Loucy (cell line): ENCODE data around the gene PKN1.

Source experiments
- H2AFZ ChIP-seq: fragments of 200-600 bp; sonication (generic); 2 replicates; pipeline ENCODE4 v1.6.0; 2016; ENCODE audit warnings: antibody characterized with exemption, mild to moderate bottlenecking, low read length, moderate library complexity
- H3F3A ChIP-seq: fragments of 200-600 bp; 2 replicates; pipeline ENCODE4 v1.6.0; 2016; ENCODE audit warnings: antibody characterized with exemption, low read depth, mild to moderate bottlenecking
- H3K27me3 ChIP-seq: fragments of 200-600 bp; sonication (generic); 2 replicates; pipeline ENCODE4 v1.6.1; 2014; ENCODE audit warnings: low read length, mild to moderate bottlenecking; ENCODE audit not compliant: insufficient read depth, poor library complexity, severe bottlenecking
- H3K36me3 ChIP-seq: fragments of 200-600 bp; sonication (generic); 2 replicates; pipeline ENCODE4 v1.6.1; 2016; ENCODE audit warnings: low read length; ENCODE audit not compliant: insufficient read depth
- H3K4me1 ChIP-seq: fragments of 200-600 bp; sonication (generic); 2 replicates; pipeline ENCODE4 v1.5.1; 2014; ENCODE audit warnings: low read length, mild to moderate bottlenecking; ENCODE audit not compliant: insufficient read depth, poor library complexity, severe bottlenecking
- H3K4me2 ChIP-seq: fragments of 200-600 bp; sonication (generic); 2 replicates; pipeline ENCODE4 v1.6.0; 2014; ENCODE audit warnings: antibody characterized with exemption, low read length, low read depth, mild to moderate bottlenecking; ENCODE audit not compliant: poor library complexity, severe bottlenecking
- H3K4me3 ChIP-seq: fragments of 200-600 bp; sonication (generic); 2 replicates; pipeline ENCODE4 v1.5.1; 2014; ENCODE audit warnings: low read length, mild to moderate bottlenecking, mixed read lengths; ENCODE audit not compliant: poor library complexity, severe bottlenecking
- H3K79me2 ChIP-seq: fragments of 200-600 bp; sonication (generic); 2 replicates; pipeline ENCODE4 v1.6.1; 2014; ENCODE audit warnings: low read length; ENCODE audit not compliant: insufficient read depth
- H3K9ac ChIP-seq: fragments of 200-600 bp; sonication (generic); 2 replicates; pipeline ENCODE4 v1.6.0; 2014; ENCODE audit warnings: mild to moderate bottlenecking, low read depth, low read length, moderate library complexity; ENCODE audit not compliant: poor library complexity, severe bottlenecking
- H3K9me2 ChIP-seq: fragments of 200-600 bp; sonication (generic); replicated peaks from 2 replicates; pipeline ENCODE4 v1.6.1; 2016; ENCODE audit warnings: low read depth, low read length, mixed read lengths
- H3K9me3 ChIP-seq: fragments of 200-600 bp; sonication (generic); 2 replicates; pipeline ENCODE4 v1.6.1; 2014; ENCODE audit warnings: mild to moderate bottlenecking, antibody characterized with exemption, low read length, low read depth; ENCODE audit not compliant: insufficient read depth
- H4K20me1 ChIP-seq: fragments of 200-600 bp; sonication (generic); 2 replicates; pipeline ENCODE4 v1.6.0; 2014; ENCODE audit warnings: antibody characterized with exemption, low read length, mild to moderate bottlenecking; ENCODE audit not compliant: insufficient read depth, poor library complexity, severe bottlenecking
- CTCF ChIP-seq: fragments of 200-600 bp; sonication (generic); conservative IDR thresholded peaks from 2 replicates; pipeline ENCODE4 v1.5.1; 2014; ENCODE audit warnings: mild to moderate bottlenecking, antibody characterized with exemption, low read length
- EZH2phosphoT487 ChIP-seq: fragments of 200-600 bp; IDR thresholded peaks from 2 replicates; pipeline ENCODE4 v1.6.1; 2018; ENCODE audit warnings: antibody characterized with exemption, mild to moderate bottlenecking, moderate library complexity, borderline replicate concordance

Gene PKN1

GRCh38 chr19:14418856-14419105, 14.3 kb upstream of the PKN1 start:
- H3K27me3 ChIP-seq: peaks cover 6% of the 10 kb centered on the region
- peaks cover 61% of the 10 kb centered on the region for H3K79me2 ChIP-seq
- TF ChIP-seq EZH2phosphoT487: no peak
- no peak for TF ChIP-seq CTCF
- H3K4me3 ChIP-seq: peak overlapping the region; percentile 95
- H3F3A ChIP-seq: no peaks in the 10 kb centered on the region
- H3K36me3 ChIP-seq: peaks cover 14% of the 10 kb centered on the region; the same call in 1 of the 2 replicates
- H3K9ac ChIP-seq: peak overlapping the region; percentile 98
- no peak overlapping the region for H2AFZ ChIP-seq
- no peaks in the 10 kb centered on the region for H3K9me3 ChIP-seq
- peak overlapping the region; percentile 94 for H3K4me2 ChIP-seq
- H4K20me1 ChIP-seq: peaks cover 48% of the 10 kb centered on the region
- H3K9me2 ChIP-seq: no peaks in the 10 kb centered on the region
- H3K4me1 ChIP-seq: peaks cover 33% of the 10 kb centered on the region

- Histone ChIP-seq H3K4me3 (peak within 1 kb of the TSS; percentile 95), H3K4me2 (peak within 1 kb of the TSS; percentile 94), H3K9me2 (no peaks in the 10 kb centered on the region), H3K9me3 (no peaks in the 10 kb centered on the region), H3F3A (no peaks in the 10 kb centered on the region), H3K9ac (peak within 1 kb of the TSS; percentile 98), H2AFZ (peak within 1 kb of the TSS; percentile 47; the same call in 1 of the 2 replicates), H3K27me3 (peaks cover 6% of the 10 kb centered on the region), H3K4me1 (peaks cover 33% of the 10 kb centered on the region), H4K20me1 (peaks cover 43% of the 10 kb centered on the region), H3K36me3 (peaks cover 11% of the 10 kb centered on the region; the same call in 1 of the 2 replicates), H3K79me2 (peaks cover 56% of the 10 kb centered on the region)
- no peak for TF ChIP-seq CTCF
- TF ChIP-seq EZH2phosphoT487: no peak
Measured at GRCh38 chr19:14419106-14419813, 13.8 kb upstream of the PKN1 start, which contains the start of gene DDX39A. Gene DDX39A (minus strand): TSS chr19:14419341. CDS start chr19:14413220, 6,121 bp downstream.

- H2AFZ ChIP-seq: no peak overlapping the region
- H3K9ac ChIP-seq: no peak overlapping the region
Measured at GRCh38 chr19:14425696-14426138, 7.4 kb upstream of the PKN1 start.

More at GRCh38 chr19:14425696-14426138, 7.4 kb upstream of the PKN1 start:
- Histone ChIP-seq H3K36me3 (no peaks in the 10 kb centered on the region), H3K27me3 (no peaks in the 10 kb centered on the region), H3K4me2 (no peak overlapping the region), H3K4me1 (no peaks in the 10 kb centered on the region), H3K9me2 (no peaks in the 10 kb centered on the region), H3K4me3 (no peak overlapping the region), H3K9me3 (no peaks in the 10 kb centered on the region), H4K20me1 (no peaks in the 10 kb centered on the region), H3F3A (no peaks in the 10 kb centered on the region), H3K79me2 (no peaks in the 10 kb centered on the region)
- TF ChIP-seq EZH2phosphoT487: no peak
- no peak for TF ChIP-seq CTCF
